SK-N-SH (cell line): ENCODE measurements around the gene ZBTB17. TPM values are rescaled to one million over a fixed set of nuclear protein-coding genes. Genes with fewer than 3 reads are reported as not detected.

Source experiments
- CTCF ChIA-PET: fragments of 300-600, 350-600 bp; formaldehyde crosslinking; extraction: SDS; loops from one replicate; lab custom pipeline; 2021; lab: Yijun Ruan, JAX
- POLR2A ChIA-PET: fragments of 350-600 bp; sonication (Branson Sonifier 250); formaldehyde crosslinking; extraction: SDS; loops from one replicate; lab custom pipeline; 2020; ENCODE audit warnings: antibody characterized with exemption, inconsistent platforms; lab: Yijun Ruan, JAX
- DNase-seq: peaks from one replicate; pipeline ENCODE4 v3.0.0; 2012
- H2AFZ ChIP-seq: fragments of 200-600 bp; sonication (generic); 2 replicates; pipeline ENCODE4 v1.8.1; 2016; ENCODE audit warnings: antibody characterized with exemption, mild to moderate bottlenecking, low read depth
- H3F3A ChIP-seq: fragments of 200-600 bp; sonication (generic); replicated peaks from 2 replicates; pipeline ENCODE3; 2016; ENCODE audit warnings: antibody characterized with exemption, mild to moderate bottlenecking; ENCODE audit not compliant: insufficient read depth
- H3K27ac ChIP-seq, 2 experiments: fragments of 200-500 bp in 1 of 2; fragments of 200-600 bp in 1 of 2; sonication (Bioruptor generic) in 1 of 2; sonication (generic), shearing (Covaris generic) in 1 of 2; 2 replicates each; pipeline versions ENCODE4 v1.5.1 to v1.6.1; 2014 to 2016; ENCODE audit warnings: low read depth in 2 of 2, inconsistent platforms in 1 of 2, low read length in 1 of 2, mild to moderate bottlenecking in 1 of 2, mixed read lengths in 1 of 2
- H3K27me3 ChIP-seq: fragments of 200-600 bp; sonication (generic), shearing (Covaris generic); 2 replicates; pipeline ENCODE4 v1.6.1; 2016; ENCODE audit warnings: mixed run types; ENCODE audit not compliant: insufficient read depth
- H3K36me3 ChIP-seq, 2 experiments: fragments of 200-500 bp in 1 of 2; fragments of 200-600 bp in 1 of 2; sonication (Bioruptor generic) in 1 of 2; sonication (generic) in 1 of 2; replicated peaks in 1 of 2; 2 replicates each; pipeline versions ENCODE3 to v1.5.1; 2014 to 2016; ENCODE audit warnings: low read length in 1 of 2, mild to moderate bottlenecking in 1 of 2; ENCODE audit not compliant: insufficient read depth in 2 of 2, control insufficient read depth in 1 of 2
- H3K4me1 ChIP-seq, 2 experiments: fragments of 200-500 bp in 1 of 2; fragments of 200-600 bp in 1 of 2; sonication (Bioruptor generic) in 1 of 2; sonication (generic), shearing (Covaris generic) in 1 of 2; 2 replicates each; pipeline versions ENCODE4 v1.5.1 to v1.6.1; 2014 to 2016; ENCODE audit warnings: low read depth in 1 of 2, low read length in 1 of 2, mixed run types in 1 of 2; ENCODE audit not compliant: insufficient read depth in 2 of 2, control insufficient read depth in 1 of 2
- H3K4me2 ChIP-seq: fragments of 200-600 bp; sonication (generic), shearing (Covaris generic); 2 replicates; pipeline ENCODE4 v1.6.1; 2017; ENCODE audit warnings: mixed run types
- H3K4me3 ChIP-seq, 2 experiments: fragments of 200-500 bp in 1 of 2; fragments of 200-600 bp in 1 of 2; sonication (Bioruptor generic) in 1 of 2; sonication (generic), shearing (Covaris generic) in 1 of 2; 2 replicates each; pipeline versions ENCODE4 v1.5.1 to v1.8.1; 2014 to 2016; ENCODE audit warnings: low read depth in 2 of 2, inconsistent platforms in 1 of 2, low read length in 1 of 2, mild to moderate bottlenecking in 1 of 2, mixed read lengths in 1 of 2, moderate library complexity in 1 of 2
- H3K79me2 ChIP-seq: fragments of 200-600 bp; sonication (generic); 2 replicates; pipeline ENCODE4 v1.8.1; 2017; ENCODE audit warnings: mild to moderate bottlenecking; ENCODE audit not compliant: insufficient read depth
- H3K9ac ChIP-seq: fragments of 200-600 bp; sonication (generic); 2 replicates; pipeline ENCODE4 v1.6.1; 2017; ENCODE audit warnings: mixed run types
- H3K9me2 ChIP-seq: fragments of 200-600 bp; sonication (generic); 2 replicates; pipeline ENCODE4 v1.6.1; 2017; ENCODE audit warnings: mixed run types
- H3K9me3 ChIP-seq: fragments of 200-600 bp; sonication (generic); 2 replicates; pipeline ENCODE4 v1.6.1; 2017; ENCODE audit warnings: mixed run types, mild to moderate bottlenecking, moderate library complexity
- H4K20me1 ChIP-seq: fragments of 200-600 bp; sonication (generic); 2 replicates; pipeline ENCODE4 v1.6.1; 2017; ENCODE audit warnings: mild to moderate bottlenecking, mixed run types; ENCODE audit not compliant: insufficient read depth
- FOXM1 ChIP-seq: IDR thresholded peaks from 2 replicates; pipeline ENCODE4 v1.4.0; 2012; ENCODE audit warnings: low read depth, mild to moderate bottlenecking
- GABPA ChIP-seq: IDR thresholded peaks from 2 replicates; pipeline ENCODE4 v1.4.0; 2012; ENCODE audit warnings: low read depth, mild to moderate bottlenecking
- MAX ChIP-seq: IDR thresholded peaks from 2 replicates; pipeline ENCODE4 v1.4.0; 2012; ENCODE audit warnings: low read depth
- MEF2A ChIP-seq: IDR thresholded peaks from 2 replicates; pipeline ENCODE4 v1.4.0; 2012; ENCODE audit warnings: low read depth, borderline replicate concordance
- NFIC ChIP-seq: IDR thresholded peaks from 2 replicates; pipeline ENCODE4 v1.4.0; 2012; ENCODE audit warnings: borderline replicate concordance
- RAD21 ChIP-seq: IDR thresholded peaks from 2 replicates; pipeline ENCODE4 v1.6.1; 2012; ENCODE audit warnings: mild to moderate bottlenecking, low read length
- RCOR1 ChIP-seq: fragments of 150-350 bp; IDR thresholded peaks from 2 replicates; pipeline ENCODE4 v1.6.1; 2017; ENCODE audit warnings: antibody characterized with exemption, low read length
- REST ChIP-seq: IDR thresholded peaks from 2 replicates; pipeline ENCODE4 v1.6.1; 2012; ENCODE audit warnings: mild to moderate bottlenecking, low read depth, low read length, moderate library complexity
- RFX5 ChIP-seq: IDR thresholded peaks from 2 replicates; pipeline ENCODE4 v1.6.1; 2012; ENCODE audit warnings: mild to moderate bottlenecking, improper control_type of control experiment, low read length
- WGBS: methylation state at CpG from one replicate; pipeline ENCODE4 v1.1.6; 2017; ENCODE audit warnings: low lambda C conversion rate; 5-methylcytosine and 5-hydroxymethylcytosine counted together
- polyA plus RNA-seq, 3 experiments: library from polyadenylated mRNA; depleted of rRNA; stranded (reverse); fragments of >200 nt; gene quantifications; 2 replicates each; pipeline ENCODE4 v1.2.3, GENCODE V29; 2012
- TF ChIP-seq, protein P1 (sequence below): fragments of 150-350 bp; IDR thresholded peaks from 2 replicates; pipeline ENCODE4 v1.6.1; 2017; ENCODE audit warnings: antibody characterized with exemption, low read length, low read depth, borderline replicate concordance
- TF ChIP-seq, protein P2 (sequence below): fragments of 200-600 bp; sonication (generic); IDR thresholded peaks from 2 replicates; pipeline ENCODE4 v1.6.1; 2017; ENCODE audit warnings: antibody characterized with exemption, mild to moderate bottlenecking, moderate library complexity

The ZBTB17 gene
- polyA plus RNA-seq, 1 of the 3 experiments (the other 2 are of a cell fraction) = 56.4 TPM

DNA sequence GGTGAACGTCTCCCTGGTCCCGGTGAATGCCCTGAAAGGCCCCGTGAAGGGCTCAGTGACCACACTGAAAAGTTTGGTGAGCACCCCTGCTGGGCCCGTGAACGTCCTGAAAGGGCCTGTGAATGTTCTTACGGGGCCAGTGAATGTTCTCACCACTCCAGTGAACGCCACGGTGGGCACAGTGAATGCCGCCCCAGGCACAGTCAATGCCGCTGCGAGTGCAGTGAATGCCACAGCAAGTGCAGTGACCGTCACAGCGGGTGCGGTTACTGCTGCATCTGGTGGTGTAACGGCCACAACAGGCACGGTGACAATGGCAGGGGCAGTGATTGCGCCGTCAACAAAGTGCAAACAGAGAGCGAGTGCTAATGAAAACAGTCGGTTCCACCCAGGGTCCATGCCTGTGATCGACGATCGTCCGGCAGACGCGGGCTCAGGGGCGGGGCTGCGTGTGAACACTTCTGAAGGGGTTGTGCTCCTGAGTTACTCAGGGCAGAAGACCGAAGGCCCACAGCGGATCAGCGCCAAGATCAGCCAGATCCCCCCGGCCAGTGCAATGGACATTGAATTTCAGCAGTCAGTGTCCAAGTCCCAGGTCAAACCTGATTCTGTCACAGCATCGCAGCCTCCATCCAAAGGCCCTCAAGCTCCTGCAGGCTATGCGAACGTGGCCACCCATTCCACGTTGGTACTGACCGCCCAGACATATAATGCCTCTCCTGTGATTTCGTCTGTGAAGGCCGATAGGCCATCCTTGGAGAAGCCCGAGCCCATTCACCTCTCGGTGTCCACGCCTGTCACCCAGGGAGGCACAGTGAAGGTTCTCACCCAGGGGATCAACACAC lies 41.5 kb downstream of the ZBTB17 start:
- ChIA-PET CTCF (interaction anchor here (1.0 to 1.2 kb wide), 2 partner anchors 22 to 60 kb away, joined by 3 read pairs; no protein-coding TSS in a partner anchor), POLR2A (no interaction called here)
- Histone ChIP-seq H3K4me2 (no peak overlapping the region), H3K79me2 (peaks cover 12% of the 10 kb centered on the region; the same call in 1 of the 2 replicates), H3K27me3 (no peaks in the 10 kb centered on the region), H3K9me3 (no peaks in the 10 kb centered on the region), H3K27ac (no peak overlapping the region; a peak in 1 of 4 replicates), H3F3A (peaks cover 18% of the 10 kb centered on the region), H4K20me1 (no peaks in the 10 kb centered on the region), H3K4me3 (no peak overlapping the region), H3K36me3 (peaks cover 39 to 76% of the 10 kb centered on the region in 2 experiments), H3K9me2 (no peaks in the 10 kb centered on the region), H3K9ac (no peak overlapping the region), H2AFZ (no peak overlapping the region), H3K4me1 (peaks cover 0 to 28% of the 10 kb centered on the region in 2 experiments; a peak in 2 of 4 replicates)
- TF ChIP-seq MEF2A (no peak), NFIC (no peak), RCOR1 (no peak), GABPA (no peak), REST (no peak)
- TF ChIP-seq, protein P1, sequence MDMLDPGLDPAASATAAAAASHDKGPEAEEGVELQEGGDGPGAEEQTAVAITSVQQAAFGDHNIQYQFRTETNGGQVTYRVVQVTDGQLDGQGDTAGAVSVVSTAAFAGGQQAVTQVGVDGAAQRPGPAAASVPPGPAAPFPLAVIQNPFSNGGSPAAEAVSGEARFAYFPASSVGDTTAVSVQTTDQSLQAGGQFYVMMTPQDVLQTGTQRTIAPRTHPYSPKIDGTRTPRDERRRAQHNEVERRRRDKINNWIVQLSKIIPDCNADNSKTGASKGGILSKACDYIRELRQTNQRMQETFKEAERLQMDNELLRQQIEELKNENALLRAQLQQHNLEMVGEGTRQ = no peak
- TF ChIP-seq, protein P2, sequence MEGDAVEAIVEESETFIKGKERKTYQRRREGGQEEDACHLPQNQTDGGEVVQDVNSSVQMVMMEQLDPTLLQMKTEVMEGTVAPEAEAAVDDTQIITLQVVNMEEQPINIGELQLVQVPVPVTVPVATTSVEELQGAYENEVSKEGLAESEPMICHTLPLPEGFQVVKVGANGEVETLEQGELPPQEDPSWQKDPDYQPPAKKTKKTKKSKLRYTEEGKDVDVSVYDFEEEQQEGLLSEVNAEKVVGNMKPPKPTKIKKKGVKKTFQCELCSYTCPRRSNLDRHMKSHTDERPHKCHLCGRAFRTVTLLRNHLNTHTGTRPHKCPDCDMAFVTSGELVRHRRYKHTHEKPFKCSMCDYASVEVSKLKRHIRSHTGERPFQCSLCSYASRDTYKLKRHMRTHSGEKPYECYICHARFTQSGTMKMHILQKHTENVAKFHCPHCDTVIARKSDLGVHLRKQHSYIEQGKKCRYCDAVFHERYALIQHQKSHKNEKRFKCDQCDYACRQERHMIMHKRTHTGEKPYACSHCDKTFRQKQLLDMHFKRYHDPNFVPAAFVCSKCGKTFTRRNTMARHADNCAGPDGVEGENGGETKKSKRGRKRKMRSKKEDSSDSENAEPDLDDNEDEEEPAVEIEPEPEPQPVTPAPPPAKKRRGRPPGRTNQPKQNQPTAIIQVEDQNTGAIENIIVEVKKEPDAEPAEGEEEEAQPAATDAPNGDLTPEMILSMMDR = no peak
- no peak for DNase-seq
- WGBS = 98% methylated on average over 35 of the region's 42 CpGs

GRCh38 chr1:15933684-15934083 lies 42.2 kb downstream of the ZBTB17 start:
- WGBS = 93% methylated on average over 3 of the region's 5 CpGs
- peaks cover 11% of the 10 kb centered on the region for H3F3A ChIP-seq
- H2AFZ ChIP-seq = no peak overlapping the region
- peaks cover 0 to 20% of the 10 kb centered on the region in 2 experiments; a peak in 1 of 4 replicates for H3K4me1 ChIP-seq
- H3K9ac ChIP-seq = no peak overlapping the region
- H3K9me2 ChIP-seq = no peaks in the 10 kb centered on the region
- no peak overlapping the region for H3K27ac ChIP-seq
- no peak for DNase-seq
- H3K4me3 ChIP-seq = no peak overlapping the region
- H3K27me3 ChIP-seq = no peaks in the 10 kb centered on the region
- H3K4me2 ChIP-seq = no peak overlapping the region
- CTCF ChIA-PET = no interaction called here
- no peaks in the 10 kb centered on the region for H4K20me1 ChIP-seq
- H3K36me3 ChIP-seq = peaks cover 43 to 78% of the 10 kb centered on the region in 2 experiments
- POLR2A ChIA-PET = no interaction called here
- no peaks in the 10 kb centered on the region for H3K9me3 ChIP-seq
- peaks cover 17% of the 10 kb centered on the region; the same call in 1 of the 2 replicates for H3K79me2 ChIP-seq
- TF ChIP-seq RAD21 (no peak), REST (no peak), RFX5 (no peak), MAX (no peak), MEF2A (no peak), FOXM1 (no peak)
- TF ChIP-seq, protein P2 = no peak
